GM21423 (cell line): ENCODE data around the gene RPUSD1.
"Not testable (repeated sequence)": the region's sequence is repeated elsewhere in the genome, so short reads cannot be mapped to it uniquely, and the experiment has no call there.

ENCODE experiments used
- ATAC-seq: cut with Tn5 transposase; IDR thresholded peaks from one replicate; pipeline ENCODE4 v1.9.1; 2021; ENCODE audit warnings: mild to moderate bottlenecking, moderate library complexity; ENCODE audit not compliant: unreplicated experiment

The RPUSD1 gene

GRCh38 chr16:751152-752006, 36.8 kb downstream of the RPUSD1 start:
- ATAC-seq, result no peak

GRCh38 chr16:750485-750884, 37.7 kb downstream of the RPUSD1 start:
- ATAC-seq, result no peak

GRCh38 chr16:749010-749409, 39.2 kb downstream of the RPUSD1 start:
- no peak for ATAC-seq

GRCh38 chr16:747978-748746, 40.0 kb downstream of the RPUSD1 start:
- no peak for ATAC-seq

- ATAC-seq, result no peak
Measured at GRCh38 chr16:746637-747036, 41.5 kb downstream of the RPUSD1 start.

- ATAC-seq, result no peak
Measured at GRCh38 chr16:745739-746138, 42.4 kb downstream of the RPUSD1 start.

GRCh38 chr16:743794-744500, 44.2 kb downstream of the RPUSD1 start:
- no peak for ATAC-seq

- ATAC-seq, result not testable (repeated sequence)
Measured at GRCh38 chr16:742894-743293, 45.3 kb downstream of the RPUSD1 start.

- no peak for ATAC-seq
Measured at GRCh38 chr16:741986-742629, 46.1 kb downstream of the RPUSD1 start.

- ATAC-seq, result peak; percentile 80
Measured at GRCh38 chr16:740764-741505, 47.2 kb downstream of the RPUSD1 start, which contains the start of gene CIAO3. Gene CIAO3, minus strand, starts transcription at chr16:740997. Its CDS starts 12 bp downstream, at chr16:740985.

GRCh38 chr16:740459-740763, 47.8 kb downstream of the RPUSD1 start:
- ATAC-seq, result peak; percentile 10

- no peak for ATAC-seq
Measured at GRCh38 chr16:739560-740458, 48.4 kb downstream of the RPUSD1 start.

GRCh38 chr16:736936-737481, 51.2 kb downstream of the RPUSD1 start:
- ATAC-seq, result no peak

GRCh38 chr16:735982-736453, 52.2 kb downstream of the RPUSD1 start:
- no peak for ATAC-seq

- ATAC-seq, result no peak
Measured at GRCh38 chr16:734981-735881, 53.0 kb downstream of the RPUSD1 start.
